HEK293T (cell line): ENCODE data around the gene BTBD9.

Experiments used
- FOXM1 ChIP-seq: fragments of 450-650 bp; IDR thresholded peaks from 2 replicates; pipeline ENCODE4 v1.6.1; 2017; ENCODE audit warnings: mild to moderate bottlenecking, borderline replicate concordance
- SUZ12 ChIP-seq: fragments of 450-650 bp; IDR thresholded peaks from 2 replicates; pipeline ENCODE4 v1.6.1; 2016; ENCODE audit warnings: mild to moderate bottlenecking
- TF ChIP-seq, protein P1 (sequence below): fragments of 450-650 bp; IDR thresholded peaks from 2 replicates; pipeline ENCODE4 v1.6.1; 2016

DNA sequence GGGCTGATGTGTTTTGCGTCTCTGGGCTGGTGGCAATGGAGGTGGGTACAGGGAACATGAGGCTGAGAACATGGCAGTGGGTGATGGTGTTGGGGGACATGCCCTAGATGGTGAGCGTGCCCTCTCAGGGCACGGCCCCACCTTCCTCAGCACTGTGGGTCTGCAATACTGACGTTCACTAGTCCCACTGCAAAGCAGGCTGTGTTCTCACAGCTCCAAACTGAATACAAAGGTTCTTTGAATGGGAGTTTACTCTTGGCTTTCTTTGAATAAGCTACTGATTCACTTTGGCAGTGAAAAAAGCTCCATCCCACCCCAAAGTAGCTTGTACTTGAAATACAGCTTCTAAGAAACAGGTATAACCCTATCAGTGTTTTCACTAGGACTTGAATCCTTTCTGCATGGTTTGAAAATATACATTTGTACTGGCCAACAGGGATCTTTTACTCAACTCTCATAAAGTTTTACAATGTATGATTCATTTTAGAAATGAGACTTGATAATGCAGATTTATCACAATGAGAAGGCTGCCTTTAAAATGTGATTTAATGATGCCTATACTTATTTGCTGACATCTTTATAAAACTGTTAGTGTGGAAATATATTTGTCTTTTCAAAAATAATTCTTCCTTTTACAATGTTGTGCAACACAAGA is 419.5 kb downstream of the BTBD9 start:
- no peak for TF ChIP-seq FOXM1
- TF ChIP-seq, protein P1, sequence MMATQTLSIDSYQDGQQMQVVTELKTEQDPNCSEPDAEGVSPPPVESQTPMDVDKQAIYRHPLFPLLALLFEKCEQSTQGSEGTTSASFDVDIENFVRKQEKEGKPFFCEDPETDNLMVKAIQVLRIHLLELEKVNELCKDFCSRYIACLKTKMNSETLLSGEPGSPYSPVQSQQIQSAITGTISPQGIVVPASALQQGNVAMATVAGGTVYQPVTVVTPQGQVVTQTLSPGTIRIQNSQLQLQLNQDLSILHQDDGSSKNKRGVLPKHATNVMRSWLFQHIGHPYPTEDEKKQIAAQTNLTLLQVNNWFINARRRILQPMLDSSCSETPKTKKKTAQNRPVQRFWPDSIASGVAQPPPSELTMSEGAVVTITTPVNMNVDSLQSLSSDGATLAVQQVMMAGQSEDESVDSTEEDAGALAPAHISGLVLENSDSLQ = no peak
- TF ChIP-seq SUZ12 = no peak
